HG03521 (cell line): ENCODE data around the gene RFX4.

Experiments
- ATAC-seq: cut with Tn5 transposase; IDR thresholded peaks from one replicate; pipeline ENCODE4 v1.9.1; 2021; ENCODE audit warnings: mild to moderate bottlenecking, moderate library complexity; ENCODE audit not compliant: unreplicated experiment

RFX4 gene

GRCh38 chr12:106791531-106791930 lies 208.7 kb downstream of the RFX4 start:
- no peak for ATAC-seq

- ATAC-seq: no peak
Measured at GRCh38 chr12:106794369-106794768, 211.6 kb downstream of the RFX4 start.

GRCh38 chr12:106801167-106801708 lies 218.4 kb downstream of the RFX4 start:
- ATAC-seq: no peak

GRCh38 chr12:106801830-106802533 lies 219.2 kb downstream of the RFX4 start:
- no peak for ATAC-seq

- ATAC-seq: no peak
Measured at GRCh38 chr12:106804668-106805067, 221.9 kb downstream of the RFX4 start.
